ENCODE measurements around the gene KIT. TPM values are rescaled to one million over a fixed set of nuclear protein-coding genes. Genes with fewer than 3 reads are reported as not detected.
"Not testable (repeated sequence)": the region's sequence is repeated elsewhere in the genome, so short reads cannot be mapped to it uniquely, and the experiment has no call there.

KIT gene
- 0.12 and 0.22 TPM in 2 replicates for total RNA-seq

DNA sequence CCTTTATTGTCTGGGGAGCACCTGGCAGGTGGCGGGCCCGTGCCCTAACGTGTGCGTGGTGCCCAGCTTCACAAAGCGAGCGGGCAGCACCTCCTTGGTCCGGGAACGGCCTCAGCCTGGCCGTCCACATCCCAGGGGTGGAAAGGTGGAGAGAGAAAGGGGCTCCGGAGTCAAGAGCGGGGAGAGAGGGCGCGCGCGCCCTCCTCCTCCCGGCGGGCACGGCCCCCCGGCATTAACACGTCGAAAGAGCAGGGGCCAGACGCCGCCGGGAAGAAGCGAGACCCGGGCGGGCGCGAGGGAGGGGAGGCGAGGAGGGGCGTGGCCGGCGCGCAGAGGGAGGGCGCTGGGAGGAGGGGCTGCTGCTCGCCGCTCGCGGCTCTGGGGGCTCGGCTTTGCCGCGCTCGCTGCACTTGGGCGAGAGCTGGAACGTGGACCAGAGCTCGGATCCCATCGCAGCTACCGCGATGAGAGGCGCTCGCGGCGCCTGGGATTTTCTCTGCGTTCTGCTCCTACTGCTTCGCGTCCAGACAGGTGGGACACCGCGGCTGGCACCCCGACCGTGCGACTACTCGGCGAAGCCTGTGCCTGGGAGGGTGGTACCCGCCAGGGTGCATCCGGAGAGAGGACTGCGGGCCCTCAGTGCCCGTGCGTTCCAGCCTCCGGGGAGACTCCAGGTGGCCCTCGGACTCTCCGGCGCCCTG lies at the start of gene KIT:
Gene KIT (plus strand): TSS at position 407 of the 701 bp plus-strand sequence. CDS start 58 bp downstream, at position 465.
- TF ChIP-seq, protein P1, sequence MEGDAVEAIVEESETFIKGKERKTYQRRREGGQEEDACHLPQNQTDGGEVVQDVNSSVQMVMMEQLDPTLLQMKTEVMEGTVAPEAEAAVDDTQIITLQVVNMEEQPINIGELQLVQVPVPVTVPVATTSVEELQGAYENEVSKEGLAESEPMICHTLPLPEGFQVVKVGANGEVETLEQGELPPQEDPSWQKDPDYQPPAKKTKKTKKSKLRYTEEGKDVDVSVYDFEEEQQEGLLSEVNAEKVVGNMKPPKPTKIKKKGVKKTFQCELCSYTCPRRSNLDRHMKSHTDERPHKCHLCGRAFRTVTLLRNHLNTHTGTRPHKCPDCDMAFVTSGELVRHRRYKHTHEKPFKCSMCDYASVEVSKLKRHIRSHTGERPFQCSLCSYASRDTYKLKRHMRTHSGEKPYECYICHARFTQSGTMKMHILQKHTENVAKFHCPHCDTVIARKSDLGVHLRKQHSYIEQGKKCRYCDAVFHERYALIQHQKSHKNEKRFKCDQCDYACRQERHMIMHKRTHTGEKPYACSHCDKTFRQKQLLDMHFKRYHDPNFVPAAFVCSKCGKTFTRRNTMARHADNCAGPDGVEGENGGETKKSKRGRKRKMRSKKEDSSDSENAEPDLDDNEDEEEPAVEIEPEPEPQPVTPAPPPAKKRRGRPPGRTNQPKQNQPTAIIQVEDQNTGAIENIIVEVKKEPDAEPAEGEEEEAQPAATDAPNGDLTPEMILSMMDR (conservative IDR thresholded peaks at IDR 0.05; ENCODE audit: low read depth, low read length) = no peak
- H3K4me3 ChIP-seq (ENCODE audit: low read depth, low read length) = peak within 1 kb of the TSS; percentile 48
- no peak for DNase-seq (ENCODE audit: low read depth)

DNA sequence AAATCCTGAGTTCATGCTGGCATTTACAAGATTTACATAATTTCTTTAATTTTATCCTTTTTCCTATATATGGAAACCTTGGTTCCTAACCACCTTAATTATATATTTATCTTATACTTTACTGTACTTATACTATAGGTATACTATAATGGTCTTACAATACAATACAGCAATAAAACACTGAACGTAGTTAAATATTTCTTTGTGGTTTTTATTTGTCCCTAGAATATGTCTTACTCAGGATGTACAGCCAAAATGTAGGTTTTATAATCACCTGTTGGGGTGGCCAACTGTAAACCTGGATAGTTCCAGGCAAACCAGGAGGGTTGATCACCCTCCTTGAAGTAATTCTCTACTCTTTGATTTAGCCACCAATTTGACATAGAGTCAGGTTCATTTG lies 48.4 kb upstream of the KIT start:
- TF ChIP-seq, protein P1 (conservative IDR thresholded peaks at IDR 0.05; ENCODE audit: low read depth, low read length) = no peak
- no peak for DNase-seq (ENCODE audit: low read depth)
- H3K4me3 ChIP-seq (ENCODE audit: low read depth, low read length) = no peak overlapping the region

DNA sequence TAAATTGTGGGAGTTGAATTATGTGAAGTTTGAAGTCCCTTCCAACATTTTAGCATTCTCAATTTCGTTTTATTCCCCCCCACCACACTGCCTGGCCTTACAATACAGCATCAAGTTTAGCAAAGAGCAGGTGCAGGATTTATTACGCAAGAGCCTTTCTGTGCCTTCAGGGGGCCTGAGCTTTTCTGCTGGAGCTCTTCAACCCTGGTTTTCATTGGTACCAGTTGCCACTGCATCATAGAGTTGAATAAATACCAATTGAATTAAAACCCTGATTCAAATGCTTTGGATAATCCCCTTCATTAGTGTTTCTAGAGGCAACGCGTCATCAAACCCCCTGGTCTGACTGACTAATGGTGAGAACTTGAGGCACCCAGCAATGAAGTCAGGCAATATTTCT lies 43.6 kb upstream of the KIT start:
- TF ChIP-seq, protein P1 (conservative IDR thresholded peaks at IDR 0.05; ENCODE audit: low read depth, low read length) = no peak
- DNase-seq (ENCODE audit: low read depth) = no peak
- no peak overlapping the region for H3K4me3 ChIP-seq (ENCODE audit: low read depth, low read length)

DNA sequence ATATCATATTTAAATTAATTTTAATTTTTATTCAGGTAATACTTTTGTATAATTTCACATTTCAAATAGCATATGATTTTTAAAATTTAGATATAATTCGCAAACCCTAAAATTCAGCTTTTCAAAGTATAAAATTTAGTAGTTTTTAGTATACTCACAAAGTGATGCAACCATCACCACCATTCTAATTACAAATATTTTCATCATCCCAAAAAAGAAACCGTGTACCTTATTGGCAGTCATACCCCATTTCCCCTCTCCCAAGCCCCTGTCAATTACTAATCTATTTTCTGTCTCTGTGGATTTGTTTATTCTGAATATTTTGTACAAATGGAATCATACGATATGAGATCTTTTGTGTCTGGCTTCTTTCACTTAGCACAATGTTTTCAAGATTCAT lies 37.0 kb upstream of the KIT start:
- H3K4me3 ChIP-seq (ENCODE audit: low read depth, low read length) = no peak overlapping the region
- TF ChIP-seq, protein P1 (conservative IDR thresholded peaks at IDR 0.05; ENCODE audit: low read depth, low read length) = no peak

DNA sequence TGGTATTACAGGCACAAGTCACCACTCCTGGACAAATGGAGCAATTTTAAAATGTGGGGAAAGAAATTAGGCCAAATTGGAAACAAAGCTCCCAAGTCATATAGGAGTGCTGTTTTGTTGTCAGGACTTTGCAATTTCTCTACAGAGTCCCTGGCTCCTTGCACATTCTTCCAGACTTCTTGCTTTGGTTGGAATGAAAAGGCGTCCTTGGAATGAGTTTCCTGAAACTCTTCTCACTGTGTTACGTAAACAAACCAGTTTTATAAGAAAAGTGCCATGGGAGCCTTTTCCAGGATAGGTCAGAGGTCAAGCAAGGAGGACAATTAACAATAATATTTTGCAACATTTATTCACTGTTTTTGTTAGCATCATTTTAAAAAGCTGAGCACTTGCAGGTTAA lies 32.4 kb upstream of the KIT start:
- TF ChIP-seq, protein P1 (conservative IDR thresholded peaks at IDR 0.05; ENCODE audit: low read depth, low read length) = no peak
- no peak for DNase-seq (ENCODE audit: low read depth)
- no peak overlapping the region for H3K4me3 ChIP-seq (ENCODE audit: low read depth, low read length)

More for the DNA sequence above, 37.0 kb upstream of the KIT start:
- no peak for DNase-seq (ENCODE audit: low read depth)

DNA sequence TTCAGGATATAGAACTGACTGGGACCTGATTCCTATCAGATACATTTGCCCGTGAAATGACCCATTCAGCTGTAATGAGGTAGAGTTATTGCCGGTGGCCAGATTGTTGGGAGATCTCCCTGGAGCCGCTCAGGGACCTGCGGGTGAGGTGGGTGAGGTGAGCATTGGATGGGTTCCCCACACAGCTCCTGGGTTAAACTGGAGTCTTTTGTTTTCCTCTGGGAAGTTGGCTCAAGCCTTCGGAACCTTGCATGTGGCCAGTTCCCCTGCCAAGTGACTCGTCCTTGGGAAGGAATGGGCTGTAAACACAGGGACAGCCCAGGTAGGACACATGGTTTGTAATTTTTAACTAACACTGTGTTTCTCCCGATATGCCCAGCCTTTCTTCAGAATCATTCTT lies 31.6 kb upstream of the KIT start:
- DNase-seq (ENCODE audit: low read depth) = no peak
- TF ChIP-seq, protein P1 (conservative IDR thresholded peaks at IDR 0.05; ENCODE audit: low read depth, low read length) = no peak
- H3K4me3 ChIP-seq (ENCODE audit: low read depth, low read length) = no peak overlapping the region

DNA sequence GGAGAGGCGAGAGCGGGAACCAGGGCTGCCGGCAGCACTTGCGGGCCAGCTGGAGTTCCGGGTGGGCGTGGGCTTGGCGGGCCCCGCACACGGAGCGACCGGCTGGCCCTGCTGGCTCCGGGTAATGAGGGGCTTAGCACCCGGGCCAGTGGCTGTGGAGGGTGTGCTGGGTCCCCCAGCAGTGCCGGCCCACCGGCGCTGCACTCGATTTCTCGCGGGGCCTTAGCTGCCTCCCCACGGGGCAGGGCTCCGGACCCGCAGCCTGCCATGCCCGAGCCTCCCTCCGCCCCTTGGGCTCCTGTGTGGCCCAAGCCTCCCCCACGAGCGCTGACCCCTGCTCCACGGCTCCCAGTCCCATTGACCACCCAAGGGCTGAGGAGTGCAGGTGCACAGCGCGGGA lies 25.2 kb upstream of the KIT start:
- TF ChIP-seq, protein P1 (conservative IDR thresholded peaks at IDR 0.05; ENCODE audit: low read depth, low read length) = no peak
- no peak overlapping the region for H3K4me3 ChIP-seq (ENCODE audit: low read depth, low read length)
- DNase-seq (ENCODE audit: low read depth) = no peak

DNA sequence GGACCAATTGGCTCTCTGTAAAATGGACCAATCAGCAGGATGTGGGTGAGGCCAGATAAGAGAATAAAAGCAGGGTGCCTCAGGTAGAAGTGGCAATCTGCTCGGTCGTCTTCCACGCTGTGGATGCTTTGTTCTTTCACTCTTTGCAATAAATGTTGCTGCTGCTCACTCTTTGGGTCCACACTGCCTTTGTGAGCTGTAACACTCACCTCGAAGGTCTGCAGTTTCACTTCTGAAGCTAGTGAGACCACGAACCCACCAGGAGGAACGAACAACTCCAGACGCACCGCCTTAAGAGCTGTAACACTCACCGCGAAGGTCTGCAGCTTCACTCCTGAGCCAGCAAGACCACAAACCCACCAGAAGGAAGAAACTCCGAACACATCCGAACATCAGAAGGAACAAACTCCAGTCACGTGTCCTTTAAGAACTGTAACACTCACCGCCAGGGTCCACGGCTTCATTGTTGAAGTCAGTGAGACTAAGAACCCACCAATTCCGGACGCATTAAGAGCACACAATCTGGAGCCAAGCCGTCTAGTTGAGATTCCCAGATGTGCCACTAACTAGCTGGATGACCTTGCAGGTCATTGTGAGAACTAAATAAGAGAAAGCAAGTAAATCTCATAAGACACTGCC lies 24.5 kb upstream of the KIT start:
- not testable (repeated sequence) for H3K4me3 ChIP-seq (ENCODE audit: low read depth, low read length); DNase-seq (ENCODE audit: low read depth)

Data from epithelial cell of proximal tubule (primary cell).